Dedifferentiated amniotic fluid mesenchymal stem cell (primary cell): ENCODE measurements around the gene ADARB1.
A peak's percentile ranks its signal among the peaks of the same experiment; 100 is the strongest.
"Not testable (repeated sequence)": the region's sequence is repeated elsewhere in the genome, so short reads cannot be mapped to it uniquely, and the experiment has no call there.

ENCODE experiments used
- DNase-seq: peaks from one replicate; pipeline ENCODE4 v3.0.0-alpha.2; 2016; ENCODE audit errors: extremely low spot score

Gene ADARB1

GRCh38 chr21:45134279-45135076, 60.1 kb downstream of the ADARB1 start:
- DNase-seq: no peak

GRCh38 chr21:45135122-45135521, 60.7 kb downstream of the ADARB1 start:
- DNase-seq: no peak

DNA sequence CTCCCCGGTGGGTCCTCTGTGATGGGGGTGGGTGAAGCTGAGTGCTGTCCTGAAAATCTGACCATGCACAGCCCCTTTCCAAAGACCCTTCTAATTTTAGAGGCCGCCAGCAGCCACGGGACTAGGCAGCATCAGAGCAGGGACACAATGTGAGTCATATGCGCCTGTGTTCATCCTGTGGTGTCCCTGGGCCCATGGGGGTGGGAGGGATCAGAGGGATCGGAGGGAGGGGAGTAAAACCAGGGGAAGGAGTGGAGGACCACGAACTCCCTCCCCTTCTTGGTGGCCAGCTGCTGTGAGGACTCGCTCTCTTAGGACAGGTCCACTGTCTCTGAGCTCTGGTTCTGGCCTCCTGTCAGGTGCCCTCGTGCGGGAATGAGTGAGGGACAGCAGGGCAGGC, 61.5 kb downstream of the ADARB1 start:
- DNase-seq: no peak

DNA sequence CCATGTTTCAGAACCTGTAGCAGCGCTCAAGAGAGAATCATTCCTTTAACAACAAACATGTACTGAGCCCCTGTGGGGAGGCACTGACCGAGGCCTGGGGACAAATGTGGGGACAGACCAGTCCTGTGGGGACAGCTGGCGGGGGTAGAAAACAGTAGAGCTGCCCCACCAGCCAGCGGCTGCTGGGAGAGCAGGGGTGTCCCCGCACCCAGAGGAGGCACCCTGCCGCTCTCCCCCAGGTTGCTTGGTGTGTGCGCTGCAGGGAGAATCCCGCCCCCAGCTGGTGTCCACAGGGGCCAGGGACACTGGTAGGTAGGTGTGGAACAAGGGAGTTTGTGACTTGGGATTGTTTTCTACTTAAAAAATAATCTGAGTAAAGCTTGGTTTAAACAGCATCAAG, 62.1 kb downstream of the ADARB1 start:
- DNase-seq: no peak

- DNase-seq: peak; percentile 84
Measured at GRCh38 chr21:45136927-45137611, 62.7 kb downstream of the ADARB1 start.

DNA sequence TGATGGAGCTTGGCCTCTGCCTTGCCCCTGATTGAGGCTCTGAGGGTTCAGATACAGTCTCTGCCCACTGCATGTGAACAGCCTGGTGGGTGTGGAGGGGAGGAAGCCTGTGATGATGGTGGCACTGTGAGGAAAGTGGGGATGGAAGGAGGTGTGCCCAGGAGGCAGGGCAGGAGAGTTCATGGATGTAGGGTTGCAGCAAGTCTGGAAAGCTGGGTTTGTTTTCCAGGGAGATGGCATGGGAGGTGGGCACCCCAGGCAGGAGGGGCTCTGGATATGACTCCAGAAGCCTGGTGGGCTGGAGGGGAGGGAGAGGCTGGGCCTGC, 63.2 kb downstream of the ADARB1 start:
- DNase-seq: no peak

- DNase-seq: peak; percentile 37
Measured at GRCh38 chr21:45138199-45139002, 64.0 kb downstream of the ADARB1 start.

- not testable (repeated sequence) for DNase-seq
Measured at GRCh38 chr21:45139003-45139360, 64.6 kb downstream of the ADARB1 start.

- no peak for DNase-seq
Measured at GRCh38 chr21:45139473-45139872, 65.1 kb downstream of the ADARB1 start.

- peak; percentile 92 for DNase-seq
Measured at GRCh38 chr21:45140346-45140940, 66.1 kb downstream of the ADARB1 start.

DNA sequence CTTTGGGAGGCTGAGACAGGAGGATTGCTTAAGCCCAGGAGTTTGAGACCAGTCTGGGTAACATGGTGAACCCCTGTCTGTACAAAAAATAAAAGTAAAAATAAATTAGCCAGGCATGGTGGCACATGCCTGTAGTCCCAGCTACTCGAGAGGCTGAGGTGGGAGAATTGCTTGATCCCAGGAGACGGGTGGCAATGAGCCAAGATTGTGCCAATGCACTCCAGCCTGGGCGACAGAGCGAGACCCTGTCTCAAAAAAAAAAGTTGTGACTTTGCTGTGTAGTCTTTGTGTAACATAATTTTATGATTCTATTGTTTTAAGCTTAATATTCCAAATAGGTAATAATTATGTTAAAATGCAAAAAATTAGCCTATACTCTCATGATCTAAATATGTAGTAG, 66.6 kb downstream of the ADARB1 start:
- DNase-seq: not testable (repeated sequence)

GRCh38 chr21:45141507-45141906, 67.1 kb downstream of the ADARB1 start:
- DNase-seq: no peak

DNA sequence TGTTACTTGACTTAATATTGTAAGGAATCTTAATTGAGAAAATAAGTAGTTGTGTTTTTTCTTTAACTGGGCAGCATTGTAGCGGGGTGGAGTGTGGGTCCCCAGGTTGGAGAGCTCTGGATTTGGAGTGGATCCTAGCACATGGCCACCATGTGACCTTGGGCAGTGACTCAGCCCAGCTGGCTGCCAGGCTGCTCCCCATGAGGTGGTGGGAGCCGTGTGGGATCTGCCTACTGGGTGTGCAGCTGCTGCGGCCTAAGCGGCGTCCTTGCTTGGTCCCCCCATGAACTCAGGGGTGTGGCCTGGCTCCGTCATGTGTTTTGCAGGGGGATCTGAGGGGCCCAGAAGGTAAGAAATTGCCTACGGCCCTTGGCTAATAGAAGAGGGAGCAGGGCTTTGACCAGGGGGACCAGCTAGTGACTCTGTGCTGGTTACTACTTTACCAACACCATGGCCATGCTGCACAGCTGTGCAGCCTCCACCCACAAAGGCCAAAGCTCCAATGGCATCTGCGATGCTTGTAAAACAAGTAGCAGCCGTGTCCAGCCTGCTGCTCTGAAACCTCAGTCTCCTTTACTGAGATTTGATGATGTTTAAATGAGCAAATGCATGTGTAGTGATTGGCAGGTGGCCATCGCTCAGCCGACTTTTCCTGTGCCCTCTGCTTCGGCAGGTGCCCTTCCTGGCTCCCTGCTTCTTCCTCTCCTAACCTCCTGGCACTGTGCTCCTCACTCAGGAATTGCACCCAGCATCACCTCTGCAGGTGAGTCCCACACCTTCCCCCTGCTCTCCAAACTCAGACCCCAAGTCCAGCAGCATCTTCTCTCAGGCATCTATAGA, 68.3 kb downstream of the ADARB1 start:
- peak; percentile 25 for DNase-seq

DNA sequence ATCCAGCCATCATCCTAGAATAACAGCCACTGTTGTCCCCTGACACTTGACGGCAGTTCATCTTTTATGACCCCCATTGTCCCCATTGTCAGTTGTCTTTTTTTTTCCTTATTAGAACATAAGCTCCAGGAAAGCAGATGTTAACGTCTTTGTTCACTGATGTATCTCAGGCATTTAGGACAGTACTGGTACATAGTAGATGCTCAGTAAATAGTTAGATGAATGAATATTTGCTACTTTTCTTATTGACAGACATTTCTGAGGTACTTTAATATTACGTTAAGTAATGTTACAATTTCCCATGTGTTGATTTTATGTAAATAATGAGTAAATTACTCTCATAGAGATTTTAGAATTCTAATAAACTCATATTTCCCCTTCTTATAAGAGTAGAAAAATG, 69.5 kb downstream of the ADARB1 start:
- no peak for DNase-seq

DNA sequence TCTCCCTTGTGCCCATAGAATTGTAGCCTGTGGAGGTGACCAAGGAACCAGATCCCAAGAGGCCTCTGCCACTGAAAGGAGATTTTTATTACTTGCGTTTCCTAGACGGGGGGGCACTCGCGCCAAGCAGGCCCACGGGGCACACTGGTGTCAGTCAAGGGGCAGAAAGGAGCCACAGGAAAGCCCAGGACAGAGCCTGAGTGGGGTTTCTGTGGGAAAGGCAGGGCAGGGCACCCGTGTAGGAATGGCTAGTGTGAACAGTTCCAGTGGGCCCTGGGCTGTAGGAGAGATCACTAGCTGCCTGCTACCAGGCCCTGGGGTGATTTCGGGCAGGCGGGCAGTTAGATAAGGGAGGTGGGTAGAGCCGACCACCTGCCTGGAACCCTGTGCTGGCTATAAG, 70.8 kb downstream of the ADARB1 start:
- no peak for DNase-seq

GRCh38 chr21:45145846-45146245, 71.5 kb downstream of the ADARB1 start:
- DNase-seq: not testable (repeated sequence)

GRCh38 chr21:45146306-45146705, 71.9 kb downstream of the ADARB1 start:
- DNase-seq: no peak

DNA sequence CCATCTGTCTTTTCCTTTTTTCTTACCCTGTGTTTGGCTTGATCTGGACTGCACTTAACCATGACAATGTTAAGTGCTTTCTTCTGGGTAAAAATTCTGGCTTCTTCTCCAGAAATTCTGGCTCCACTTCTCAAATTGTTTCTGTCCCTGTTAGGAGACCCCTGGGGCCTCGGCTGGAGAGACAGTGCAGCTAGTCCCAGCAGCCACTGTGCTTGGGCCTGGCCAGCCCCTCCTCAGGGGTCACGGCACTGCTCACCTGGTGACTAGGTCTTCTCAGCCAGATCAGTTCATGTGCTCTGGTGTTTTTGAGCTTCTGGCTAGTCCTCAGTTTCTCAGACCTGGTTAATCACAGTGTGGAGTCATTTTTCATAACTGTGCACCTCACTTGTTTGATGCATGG, 72.4 kb downstream of the ADARB1 start:
- no peak for DNase-seq

GRCh38 chr21:45147473-45148315, 73.3 kb downstream of the ADARB1 start:
- no peak for DNase-seq

GRCh38 chr21:45148316-45148990, 74.1 kb downstream of the ADARB1 start:
- DNase-seq: no peak
